HTR-8/SVneo (cell line): ENCODE measurements around the gene FBXO21.
"Not testable (repeated sequence)": the region's sequence is repeated elsewhere in the genome, so short reads cannot be mapped to it uniquely, and the experiment has no call there.

Experiments
- DNase-seq: peaks from one replicate; pipeline ENCODE4 v3.0.0; 2011; ENCODE audit warnings: low spot score, mixed read lengths; ENCODE audit not compliant: insufficient read length
- FAIRE-seq: peaks from 2 replicates; lab custom pipeline; 2011; peaks lifted over from hg19 to GRCh38; lab: Jason Lieb, UNC

Gene FBXO21

DNA sequence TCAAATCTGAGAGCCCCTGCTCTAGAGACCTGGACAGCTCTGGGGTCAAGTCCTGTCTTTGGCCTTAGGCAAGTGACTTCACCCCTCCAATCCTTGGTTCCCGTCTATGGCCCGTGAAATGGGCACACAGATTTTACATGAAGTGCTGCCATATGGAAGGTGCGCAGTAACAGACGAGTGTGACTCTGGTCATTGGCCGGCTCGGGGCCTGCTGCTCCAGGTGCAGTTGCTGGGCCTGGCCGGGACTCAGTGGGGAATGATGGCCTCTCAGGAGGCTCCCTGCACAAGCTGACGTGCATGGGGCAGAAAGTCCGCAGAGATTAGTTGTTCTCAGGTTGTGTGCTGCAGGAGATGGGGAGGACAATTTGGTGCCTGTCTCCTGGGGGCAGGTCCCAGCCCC lies 77.0 kb downstream of the FBXO21 start:
- no peak for DNase-seq
- no peak for FAIRE-seq

DNA sequence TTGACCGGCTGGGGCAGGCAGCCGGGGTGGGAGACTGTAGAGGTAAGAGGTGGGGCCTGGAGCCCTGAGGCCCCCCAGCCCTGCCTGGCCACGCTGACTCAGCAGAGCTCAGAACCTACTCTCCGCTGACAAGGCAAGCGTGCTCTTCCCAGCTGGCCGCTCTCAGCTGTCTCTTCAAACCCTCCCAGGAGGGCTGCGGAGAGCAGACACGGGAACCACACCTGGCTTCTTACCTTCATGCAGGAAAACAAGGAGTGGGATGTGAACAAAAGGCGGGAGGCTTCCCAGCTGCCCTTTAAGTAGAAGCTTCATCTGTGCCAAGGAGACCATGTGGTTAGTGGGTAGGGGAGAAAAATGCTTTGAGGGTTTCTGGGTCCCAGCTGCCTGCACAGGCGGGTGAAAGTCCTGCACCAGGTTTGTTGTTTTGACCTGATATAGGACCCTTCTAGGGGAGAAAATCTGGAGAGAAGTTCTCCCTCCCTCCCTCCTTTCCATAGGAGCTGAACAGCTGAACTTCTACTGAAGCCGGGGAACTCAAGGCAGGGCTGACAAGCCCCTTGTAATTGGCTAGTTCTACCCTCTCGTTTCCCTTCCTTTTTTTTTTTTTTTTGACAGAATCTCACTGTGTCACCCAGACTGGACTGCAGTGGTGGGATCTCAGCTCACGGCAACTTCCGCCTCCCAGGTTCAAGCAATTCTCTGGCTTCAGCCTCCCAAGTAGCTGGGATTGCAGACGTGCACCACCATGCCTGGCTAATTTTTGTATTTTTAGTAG lies 78.3 kb downstream of the FBXO21 start:
- FAIRE-seq (no peak), DNase-seq (no peak)

DNA sequence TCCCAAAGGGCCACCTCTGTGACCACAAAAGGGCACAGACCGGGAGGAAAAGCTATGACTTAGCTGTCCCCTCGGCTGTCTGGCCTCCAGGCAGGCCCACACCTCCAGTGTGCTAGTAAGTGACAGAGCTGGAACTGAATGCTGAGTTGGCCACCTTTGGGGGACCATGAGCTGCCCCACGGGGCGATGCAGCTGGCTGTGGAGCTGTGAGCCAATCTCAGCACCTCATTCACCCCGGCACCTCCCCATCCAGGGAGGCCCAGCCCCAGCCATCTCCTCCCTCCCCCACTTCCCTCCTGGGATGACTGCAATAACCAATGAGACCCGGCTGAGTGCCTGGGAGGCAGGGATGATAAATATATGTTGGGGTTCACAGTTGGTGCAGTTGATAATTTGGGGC lies 78.9 kb downstream of the FBXO21 start:
- FAIRE-seq (no peak), DNase-seq (no peak)

DNA sequence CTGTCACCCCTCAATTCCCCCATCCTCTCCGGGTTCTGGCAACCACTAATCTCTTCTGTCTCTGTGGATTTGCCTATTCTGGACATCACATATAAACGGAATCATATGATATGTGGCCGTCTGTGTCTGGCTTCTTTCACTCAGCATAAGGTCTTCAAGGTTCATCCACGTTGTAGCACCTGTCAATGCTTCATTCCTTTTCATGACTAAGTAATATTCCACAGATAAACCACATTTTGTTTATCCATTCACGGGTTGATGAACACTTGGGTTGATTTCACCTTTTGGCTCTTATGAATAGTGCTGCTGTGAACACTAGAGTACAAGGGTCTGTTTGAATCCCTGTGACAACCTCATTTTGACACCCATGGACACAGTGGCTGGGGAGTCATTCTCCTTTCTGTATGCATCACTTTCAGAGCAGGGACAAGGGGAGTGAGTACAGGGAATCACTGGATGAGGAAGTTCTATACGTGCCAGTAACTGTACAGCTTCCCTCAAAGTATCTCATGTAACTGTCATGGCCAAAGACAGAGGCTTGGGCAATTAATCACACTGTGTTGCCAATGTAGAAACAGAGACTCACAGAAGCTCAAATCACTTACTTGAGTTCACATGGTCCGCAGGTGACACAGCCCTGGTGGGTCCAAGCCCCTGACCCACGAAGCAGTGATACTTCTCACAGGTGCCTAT lies 80.2 kb downstream of the FBXO21 start:
- no peak for FAIRE-seq

DNA sequence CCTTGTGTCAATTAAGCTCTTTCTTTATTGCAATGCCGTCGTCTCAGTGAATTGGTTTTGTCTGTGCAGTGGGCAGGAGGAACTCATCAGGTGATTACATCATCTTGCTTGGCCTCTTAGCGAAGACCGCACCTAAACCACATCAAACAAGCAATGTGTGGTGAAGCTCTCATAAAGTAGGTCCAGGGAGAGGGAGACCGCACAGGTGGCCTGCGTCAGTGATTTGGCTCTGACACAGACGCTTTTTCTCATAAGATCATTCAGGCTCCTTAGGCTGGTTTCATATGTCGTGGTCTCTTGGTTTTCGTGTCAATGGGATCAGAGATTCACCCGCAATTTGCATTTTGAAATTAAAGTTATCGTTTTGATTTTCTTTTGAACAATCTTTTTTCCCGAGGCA lies 84.4 kb downstream of the FBXO21 start:
- DNase-seq: no peak
- FAIRE-seq: no peak

More for the DNA sequence above, 80.2 kb downstream of the FBXO21 start:
- no peak for DNase-seq

DNA sequence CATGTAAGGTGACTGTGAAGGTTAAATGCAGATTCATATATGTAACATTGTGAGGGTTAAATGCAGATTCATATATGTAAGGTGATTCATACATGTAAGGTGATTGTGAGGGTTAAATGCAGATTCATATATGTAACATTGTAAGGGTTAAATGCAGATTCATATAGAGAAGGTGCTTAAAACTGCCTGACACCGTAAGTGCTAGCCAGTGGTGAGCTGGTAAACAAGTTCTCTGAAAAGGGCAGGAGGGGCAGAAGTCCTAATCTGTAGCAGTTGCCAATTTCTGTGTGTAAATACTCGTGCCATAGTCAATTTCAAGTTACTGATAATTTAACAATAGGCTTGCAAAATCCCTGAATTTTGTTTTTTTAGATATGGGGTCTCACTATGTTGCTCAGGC lies 86.3 kb downstream of the FBXO21 start:
- DNase-seq, FAIRE-seq: not testable (repeated sequence)

DNA sequence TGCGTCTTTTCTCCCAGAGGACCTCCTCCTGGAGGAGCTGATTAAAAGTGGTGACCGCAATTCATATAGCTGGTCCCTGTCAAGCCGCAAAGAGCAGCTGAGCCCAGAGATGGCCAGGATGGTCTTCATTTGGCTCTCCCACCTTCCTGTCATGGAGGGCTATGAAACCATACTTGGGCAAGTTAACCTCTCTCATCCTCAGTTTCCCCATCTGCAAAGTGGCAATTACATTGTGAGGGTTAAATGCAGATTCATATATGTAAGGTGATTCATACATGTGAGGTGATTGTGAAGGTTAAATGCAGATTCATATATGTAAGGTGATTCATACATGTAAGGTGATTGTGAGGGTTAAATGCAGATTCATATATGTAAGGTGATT lies 87.5 kb downstream of the FBXO21 start:
- FAIRE-seq: no peak

DNA sequence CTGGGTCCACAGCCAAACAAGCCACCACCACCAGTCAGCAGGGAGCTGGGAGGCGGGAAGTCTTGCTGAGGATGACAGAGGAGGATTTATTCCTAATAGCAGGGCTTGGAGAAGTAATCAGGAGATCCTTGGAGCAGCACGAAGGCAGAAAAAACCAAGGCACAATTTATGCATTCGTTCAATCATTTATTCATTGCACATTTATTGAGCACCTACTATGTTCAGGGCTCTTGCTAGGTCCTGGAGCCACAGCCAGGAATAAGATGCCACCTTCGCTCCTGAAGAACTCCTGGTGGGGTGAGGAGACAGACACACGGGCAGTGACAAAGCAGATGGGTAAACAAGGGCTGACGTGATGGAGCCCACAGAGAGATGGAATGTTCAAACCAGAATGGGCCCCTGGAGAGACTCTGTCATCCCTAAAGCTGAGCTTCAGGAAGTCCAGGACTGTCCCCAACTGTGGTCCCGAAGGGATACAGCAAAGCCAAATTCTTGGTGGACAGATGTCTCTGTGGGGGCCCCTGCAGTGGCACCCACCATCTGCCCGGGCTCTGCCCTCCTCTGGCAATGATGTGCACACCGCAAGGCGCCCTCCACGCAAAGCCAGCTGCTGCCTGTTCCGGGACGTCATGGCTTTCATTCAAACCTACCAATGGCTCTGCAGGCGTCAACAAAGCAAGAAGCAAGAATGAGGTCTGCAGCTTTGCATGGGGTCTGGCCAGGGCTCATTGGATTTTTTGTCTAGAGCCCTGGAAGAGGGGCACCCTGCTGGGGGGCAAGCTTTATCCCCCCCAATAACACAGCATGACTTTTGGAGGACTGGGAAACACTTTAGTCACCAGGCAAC lies 88.1 kb downstream of the FBXO21 start:
- DNase-seq: no peak
- no peak for FAIRE-seq

More for the DNA sequence above, 87.5 kb downstream of the FBXO21 start:
- no peak for DNase-seq

DNA sequence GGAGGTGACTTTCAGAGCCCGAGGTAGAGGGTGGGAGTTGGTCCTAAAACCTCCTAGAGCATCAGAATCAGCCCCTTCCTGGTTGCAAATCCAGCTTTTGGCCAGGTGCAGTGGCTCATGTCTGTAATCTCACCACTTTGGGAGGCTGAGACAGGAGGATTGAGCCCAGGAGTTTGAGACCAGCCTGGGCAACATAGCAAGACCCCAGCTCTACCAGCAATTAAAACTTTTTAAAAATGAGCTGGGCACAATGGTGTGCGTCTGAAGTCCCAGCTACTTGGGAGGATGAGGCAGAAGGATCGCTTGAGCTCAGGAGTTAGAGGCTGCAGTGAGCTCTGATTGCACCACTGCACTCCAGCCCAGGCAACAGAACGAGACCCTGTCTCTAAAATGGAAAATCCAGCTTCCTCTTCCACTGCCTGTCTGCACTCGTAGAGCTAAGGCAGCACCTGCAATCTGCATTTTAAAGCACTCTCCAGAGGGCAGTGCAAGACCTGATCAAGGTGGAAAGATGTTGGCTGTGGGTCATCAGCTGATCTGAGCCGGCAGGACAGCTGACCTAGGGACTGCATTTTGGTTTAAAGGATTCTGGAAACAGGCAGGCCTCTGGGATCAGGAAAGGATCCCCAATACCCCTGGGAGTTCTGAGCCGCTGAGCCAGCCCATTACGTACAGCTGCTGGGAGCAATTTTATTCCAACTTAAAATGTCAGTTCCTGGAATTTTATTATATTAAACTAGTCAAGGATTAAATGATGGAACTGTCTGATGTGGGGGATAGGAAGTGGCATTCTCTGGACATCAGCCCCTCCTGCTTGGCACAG lies 89.2 kb downstream of the FBXO21 start:
- FAIRE-seq (no peak), DNase-seq (no peak)

DNA sequence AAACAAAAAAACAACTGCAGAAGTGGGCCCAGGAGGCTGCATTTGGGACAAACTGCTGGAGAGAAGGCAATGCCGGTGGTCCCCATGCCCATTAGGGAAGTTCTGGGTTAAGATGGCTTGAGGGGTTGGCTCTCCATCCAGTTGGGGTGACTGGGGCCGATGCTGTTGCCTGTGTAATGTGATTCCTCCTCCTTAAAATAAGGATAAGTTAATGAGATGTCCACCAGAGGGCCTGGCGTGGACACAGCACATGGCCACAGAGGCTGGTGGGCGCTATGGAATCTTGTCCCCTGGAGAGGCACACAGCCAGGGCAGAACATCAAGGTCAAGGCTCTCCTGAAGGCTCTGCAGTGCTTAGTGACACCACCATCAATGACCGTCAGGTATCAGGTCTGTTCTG lies 90.0 kb downstream of the FBXO21 start:
- DNase-seq (peak; percentile 37), FAIRE-seq (no peak)

DNA sequence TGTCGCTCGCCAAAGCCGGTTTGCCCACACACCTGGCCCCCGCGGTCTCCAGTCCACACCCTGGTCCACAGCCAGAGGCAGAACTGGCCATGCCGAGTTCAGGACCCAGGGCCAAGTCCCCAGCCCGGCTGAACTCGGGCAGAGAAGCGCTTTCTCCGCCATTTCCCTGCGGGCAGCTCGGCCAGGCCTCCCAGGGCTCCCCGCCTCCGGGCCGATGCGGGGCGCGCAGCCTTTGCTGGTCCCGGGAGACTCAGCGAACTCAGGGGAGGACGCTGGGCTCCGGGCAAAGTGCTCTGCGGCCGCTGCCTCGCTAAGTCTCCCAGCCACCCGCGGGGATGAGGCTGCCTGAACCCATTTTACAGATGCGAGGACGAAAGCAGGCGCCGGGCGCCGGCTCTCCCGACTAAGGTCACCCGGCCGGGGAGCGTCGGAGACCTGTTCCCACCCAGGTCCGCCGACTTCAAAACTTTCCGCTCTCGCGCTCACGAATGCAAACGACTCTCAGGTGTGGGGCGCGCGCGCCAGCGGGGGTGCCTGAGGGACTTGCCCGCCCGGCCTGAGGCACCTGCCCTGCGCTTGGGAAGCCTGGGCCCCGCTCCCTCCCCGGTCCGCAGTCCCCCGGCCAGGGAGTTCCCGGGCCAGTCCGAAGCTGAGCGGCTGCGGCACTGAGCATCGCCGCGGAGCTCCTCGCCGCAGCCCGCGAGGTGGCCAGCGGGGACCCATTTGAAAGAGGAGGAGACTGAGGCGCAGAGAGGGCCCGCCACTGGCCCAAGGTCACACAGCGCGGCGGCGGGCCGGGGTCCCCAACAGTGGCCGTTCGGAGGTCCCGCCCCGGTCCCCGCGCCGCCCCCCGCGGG lies 91.7 kb downstream of the FBXO21 start:
- DNase-seq (no peak), FAIRE-seq (no peak)

DNA sequence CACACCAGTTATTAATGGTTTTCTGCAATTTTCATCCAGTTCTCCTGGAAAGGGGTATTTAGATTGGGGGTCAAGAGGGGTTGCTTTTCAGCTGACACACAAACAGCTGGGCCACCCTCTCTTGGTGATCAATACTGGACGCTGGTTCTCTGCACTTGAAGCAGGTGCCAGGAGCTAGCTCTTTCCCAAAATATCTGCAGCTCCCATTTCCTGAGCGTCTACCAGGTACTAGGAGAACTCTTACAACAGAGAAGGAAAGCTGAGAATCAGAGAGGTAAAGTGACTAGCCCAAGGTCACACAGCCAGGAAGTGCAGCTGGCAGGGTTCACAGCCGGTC lies 92.3 kb downstream of the FBXO21 start:
- no peak for FAIRE-seq
- no peak for DNase-seq

DNA sequence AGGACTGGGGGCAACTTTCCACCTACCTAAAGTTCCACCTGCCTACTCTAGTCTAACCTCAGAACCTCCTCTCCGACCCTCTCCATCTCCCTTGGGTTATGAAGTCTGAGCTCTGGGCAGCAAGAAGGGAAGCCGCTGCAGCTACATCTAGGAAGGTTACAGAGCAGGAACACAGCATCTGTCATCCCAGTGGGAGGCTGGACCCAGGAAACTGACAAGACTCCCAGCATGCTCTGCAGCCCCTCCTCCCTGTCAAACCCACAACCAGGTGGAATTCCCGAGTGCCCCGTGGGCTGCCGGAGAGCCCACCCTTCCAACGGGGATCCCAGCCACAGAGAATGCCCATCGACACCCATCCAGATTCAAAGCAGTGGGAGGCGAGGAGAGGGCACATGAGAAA lies 93.1 kb downstream of the FBXO21 start:
- DNase-seq (no peak), FAIRE-seq (no peak)

DNA sequence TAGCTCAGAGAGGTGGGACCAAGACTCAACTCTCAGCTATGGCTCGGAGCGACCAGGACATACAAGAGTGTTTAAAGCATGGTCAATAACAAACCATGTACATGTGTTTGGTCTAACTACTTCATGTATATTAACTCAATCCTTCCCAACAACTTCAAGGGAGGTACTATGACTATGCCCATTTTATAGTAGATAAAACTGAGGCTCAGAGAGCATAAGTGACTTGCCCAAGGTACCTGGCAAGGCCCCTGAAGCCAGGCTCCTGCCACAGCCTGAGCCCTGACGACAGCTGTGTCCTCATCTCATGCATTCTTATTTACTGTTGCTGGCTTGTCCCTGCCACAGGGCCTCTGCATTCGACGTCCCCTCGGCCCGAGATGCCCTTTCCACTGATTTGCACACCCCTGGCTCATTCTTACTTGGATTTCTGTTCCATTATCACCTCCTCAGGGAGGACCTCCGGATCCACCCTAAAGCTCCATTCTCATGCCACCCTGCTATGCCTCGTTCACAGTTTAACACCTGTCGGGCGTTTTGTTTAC lies 93.7 kb downstream of the FBXO21 start:
- DNase-seq: no peak
- no peak for FAIRE-seq

DNA sequence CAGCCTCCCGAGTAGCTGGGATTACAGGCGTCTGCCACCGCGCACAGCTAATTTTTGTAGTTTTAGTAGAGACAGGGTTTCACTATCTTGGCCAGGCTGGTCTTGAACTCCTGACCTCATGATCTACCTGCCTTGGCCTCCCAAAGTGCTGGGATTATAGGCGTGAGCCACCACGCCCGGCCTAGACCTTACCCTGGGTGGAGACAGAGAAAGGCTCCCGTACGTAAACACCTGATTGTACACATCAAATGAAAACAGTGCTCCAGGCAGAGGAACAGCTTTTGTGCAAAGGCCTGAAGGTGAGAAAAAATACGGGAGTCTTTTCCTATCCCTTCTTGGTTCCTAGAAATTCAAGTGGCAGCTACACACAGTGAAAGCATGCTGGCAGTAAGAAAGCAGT lies 95.1 kb downstream of the FBXO21 start:
- not testable (repeated sequence) for FAIRE-seq, DNase-seq

DNA sequence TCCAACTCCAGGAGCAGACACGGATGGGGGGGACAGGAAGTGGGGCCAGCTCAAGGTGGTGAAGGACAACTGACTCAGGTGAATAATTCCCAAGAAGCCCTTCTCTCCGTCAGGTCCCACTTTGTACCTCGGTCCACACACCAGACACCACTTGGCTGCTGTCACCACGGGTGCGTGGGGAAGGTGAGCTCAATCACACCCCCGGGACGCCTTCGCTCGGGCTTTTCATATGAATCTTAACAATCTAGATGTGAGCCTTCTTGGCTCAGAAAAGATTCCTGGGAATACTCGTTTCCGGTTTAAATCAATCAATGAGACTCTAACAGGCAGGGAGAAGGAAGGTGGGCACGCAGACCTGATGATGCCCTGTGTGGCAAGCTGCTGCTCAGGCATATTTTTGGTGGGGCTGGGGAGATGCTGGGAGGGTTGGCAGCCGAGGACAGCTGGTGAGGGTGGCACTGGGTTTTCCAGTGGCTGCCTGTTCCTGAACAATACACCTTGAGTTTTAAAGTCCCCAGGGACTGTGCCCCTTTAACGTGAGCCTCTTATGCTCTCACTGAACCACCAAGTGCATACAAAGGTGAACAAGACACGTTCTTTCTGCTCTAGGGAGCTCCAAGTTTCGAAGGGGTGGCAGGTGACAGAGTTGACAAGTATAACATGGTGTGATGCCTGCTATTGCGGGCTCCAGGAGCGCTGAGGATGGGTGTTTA lies 96.2 kb downstream of the FBXO21 start:
- DNase-seq (no peak), FAIRE-seq (no peak)

DNA sequence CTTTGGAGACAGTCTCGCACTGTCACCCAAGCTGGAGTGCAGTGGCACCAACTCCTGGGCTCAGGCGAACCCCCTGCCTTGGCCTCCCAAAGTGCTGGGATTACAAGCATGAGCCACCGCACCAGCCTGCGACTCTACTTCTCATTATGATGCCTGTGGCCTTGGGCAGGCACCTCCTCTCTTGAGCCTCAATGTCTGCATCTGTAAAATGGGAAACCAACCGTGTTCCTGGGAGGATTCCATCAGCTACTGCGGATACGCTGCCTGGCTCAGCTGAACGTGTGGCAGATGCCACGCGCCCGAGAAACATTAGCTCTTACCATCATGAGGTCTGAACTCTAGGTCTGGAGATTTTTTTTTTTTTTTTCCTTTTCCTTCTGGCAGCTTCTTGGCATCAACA lies 96.8 kb downstream of the FBXO21 start:
- FAIRE-seq (no peak), DNase-seq (no peak)

DNA sequence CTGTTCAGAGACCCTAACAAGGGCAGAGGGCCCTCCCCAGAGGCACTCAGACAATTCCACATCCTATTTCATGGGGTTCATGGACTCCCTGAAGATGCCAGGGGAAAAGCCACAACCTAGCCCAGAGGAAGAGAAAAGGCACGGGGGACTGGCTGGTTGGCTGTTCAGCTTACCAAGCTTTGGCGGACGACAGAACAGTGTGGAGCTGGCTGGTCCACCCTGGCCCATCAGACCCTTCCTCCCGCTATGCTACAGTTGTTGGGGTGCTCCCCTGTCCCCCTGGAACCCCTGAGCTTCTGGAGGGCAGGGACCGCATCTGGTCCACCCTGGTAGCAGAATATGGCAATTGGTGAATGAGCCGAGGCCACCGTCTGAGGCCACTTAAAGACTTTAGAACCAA lies 97.4 kb downstream of the FBXO21 start:
- FAIRE-seq (no peak), DNase-seq (no peak)

DNA sequence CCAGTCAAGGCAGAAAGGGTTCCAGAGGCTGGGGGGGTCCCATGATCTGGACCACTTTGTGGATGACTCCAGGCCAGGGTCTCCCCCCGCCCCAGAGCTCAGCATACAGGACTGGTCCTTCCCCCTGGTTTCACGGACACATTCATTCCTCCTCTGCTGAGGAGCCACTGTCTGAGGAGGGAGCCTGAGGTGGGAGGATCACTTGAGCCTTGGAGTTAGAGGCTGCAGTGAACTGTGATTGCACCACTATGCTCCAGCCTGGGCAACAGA lies 97.8 kb downstream of the FBXO21 start:
- FAIRE-seq (no peak), DNase-seq (no peak)
